Aorta (tissue), 4 donors: ENCODE measurements around the gene TCP11X1. TPM values are rescaled to one million over a fixed set of nuclear protein-coding genes. Genes with fewer than 3 reads are reported as not detected.

Source experiments
- polyA plus RNA-seq, 2 donors: library from polyadenylated mRNA; stranded (reverse); fragments of 200-250 nt; gene quantifications; one replicate each; pipeline ENCODE4 v1.2.3, GENCODE V29; 2013
- total RNA-seq, 2 donors: library from RNA; stranded (reverse); fragmentation: NEBNext Ultra II Directional; extraction: Animal tissue kit (Norgen Biotek cat#: 25700); gene quantifications; one replicate each; pipeline ENCODE4 v1.2.1, GENCODE V29; 2021
- donor health status: healthy with polysubstance abuse.
- donor health status: Bipolar disorder and iron deficiency.
- donor health status: DM: no; HTN: no; CAD: no.
- donor health status: DM: yes; HTN: yes; CAD: no.

Gene TCP11X1
- total and polyA plus RNA-seq, 4 donors, result not detected

Other genes with a start within 250 kb of the TCP11X1 start
- 10 to 100 TPM; 20.5 to 21.4 TPM for gene TCEAL2, start 89.6 kb upstream of the TCP11X1 start, total RNA-seq
- 100 to 1,000 TPM in 1 of 2 donors, 10 to 100 TPM in 1; 29.6 to 124 TPM for gene TCEAL2, start 89.6 kb upstream of the TCP11X1 start, polyA plus RNA-seq
- under 1 TPM in 1 of 2 donors, not detected in 1; 0.55 TPM for gene TCEAL6, start 72.8 kb upstream of the TCP11X1 start, total RNA-seq
- 1 to 10 TPM in 1 of 2 donors, under 1 TPM in 1; 0.87 to 2.3 TPM for gene TCEAL6, start 72.8 kb upstream of the TCP11X1 start, polyA plus RNA-seq
- gene BEX5, start 59.3 kb upstream of the TCP11X1 start, total RNA-seq, result 1 to 10 TPM; 5.0 to 7.7 TPM
- 10 to 100 TPM; 13.3 to 15.0 TPM for gene BEX5, start 59.3 kb upstream of the TCP11X1 start, polyA plus RNA-seq
- gene NXF2, start 31.9 kb downstream of the TCP11X1 start, total RNA-seq, result not detected
- not detected for gene NXF2, start 31.9 kb downstream of the TCP11X1 start, polyA plus RNA-seq
- not detected for gene NXF2B, start 224.7 kb downstream of the TCP11X1 start, total RNA-seq
- gene NXF2B, start 224.7 kb downstream of the TCP11X1 start, polyA plus RNA-seq, result not detected